NCI-H2196 treated with DMSO at 0.1 percent for 48 hours (cell line): ENCODE results near the gene CEBPE.

Experiments
- DNase-seq: peaks from one replicate; lab custom pipeline; 2025; ENCODE audit not compliant: unreplicated experiment; lab: John Stamatoyannopoulos, UW

CEBPE gene

DNA sequence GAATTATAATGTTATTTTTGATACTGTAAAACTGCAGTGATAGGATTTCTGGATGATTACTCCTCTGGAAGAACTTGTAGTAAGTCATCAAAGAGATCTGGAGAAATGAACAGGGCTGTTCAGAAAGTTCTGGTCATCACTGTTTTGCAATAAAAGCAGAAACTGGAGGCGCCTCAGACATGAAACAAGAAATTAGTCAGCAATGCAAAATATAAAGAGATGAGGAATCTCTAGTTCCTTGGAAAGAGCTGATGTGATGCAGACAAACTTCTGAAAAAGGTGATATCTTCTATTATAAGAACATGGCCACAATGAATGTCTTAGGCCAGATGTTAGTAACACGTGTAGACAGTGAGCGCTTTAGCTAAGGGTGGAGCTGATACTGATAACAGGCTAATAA is 33.6 kb downstream of the CEBPE start:
- no peak for DNase-seq

DNA sequence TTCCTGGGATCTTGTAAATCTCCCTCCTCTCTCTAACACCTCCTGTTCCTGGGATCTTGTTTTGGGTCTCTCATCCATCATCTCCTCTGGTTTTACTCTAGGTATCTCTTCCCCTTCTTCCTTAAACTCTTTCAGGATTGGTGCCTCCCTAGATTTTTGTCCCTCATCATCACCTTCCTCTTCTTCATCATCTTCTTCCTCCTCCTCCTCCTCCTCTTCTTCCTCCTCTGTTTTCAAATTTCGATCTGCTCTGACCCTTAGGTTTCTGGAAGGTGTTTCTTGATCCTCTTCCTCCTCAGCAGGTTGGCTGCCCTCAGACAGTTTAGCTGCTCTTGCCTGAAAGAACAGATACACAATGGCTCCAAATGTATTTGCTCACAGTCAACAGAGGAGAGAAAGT is 38.6 kb downstream of the CEBPE start:
- DNase-seq, result no peak

DNA sequence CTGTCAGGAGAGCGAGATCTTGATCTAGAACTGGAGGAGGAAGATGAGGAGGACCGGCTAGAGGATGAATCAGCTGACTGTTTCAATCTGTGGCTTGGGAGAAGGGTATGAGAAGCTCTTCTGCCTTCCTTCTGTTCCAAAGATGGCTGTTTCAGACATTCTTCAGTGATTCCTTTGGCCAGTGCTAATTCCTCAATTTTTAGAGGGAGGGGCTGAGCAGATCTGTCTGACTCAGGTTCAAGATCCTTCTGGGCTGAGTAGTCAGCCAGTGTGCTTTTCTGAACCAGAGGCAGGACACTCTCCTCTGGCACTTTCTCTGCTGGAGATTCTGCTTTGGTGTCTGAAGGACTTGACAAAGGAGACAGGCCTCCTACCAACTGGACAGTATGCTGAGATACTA is 39.3 kb downstream of the CEBPE start:
- no peak for DNase-seq

DNA sequence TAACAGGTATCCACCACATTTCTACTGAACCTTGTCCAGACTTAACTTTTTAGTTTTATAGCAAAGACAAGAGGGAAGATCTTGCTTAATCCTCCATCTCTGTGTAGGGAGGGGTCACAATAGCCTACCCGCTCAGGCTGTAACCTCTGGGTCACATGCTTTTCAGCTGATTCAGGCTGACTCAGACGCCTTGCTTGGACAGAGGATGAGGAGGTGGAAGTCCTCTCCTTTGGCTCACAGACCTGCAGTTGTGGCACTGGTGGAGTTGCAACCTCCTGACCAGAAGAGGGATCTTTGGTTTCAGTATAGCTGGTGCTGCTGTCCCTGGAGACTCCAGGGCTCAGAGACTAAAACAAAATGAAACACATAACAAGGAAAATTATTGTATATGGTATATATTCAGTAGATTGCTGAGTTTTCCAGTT is 40.4 kb downstream of the CEBPE start:
- DNase-seq, result no peak

DNA sequence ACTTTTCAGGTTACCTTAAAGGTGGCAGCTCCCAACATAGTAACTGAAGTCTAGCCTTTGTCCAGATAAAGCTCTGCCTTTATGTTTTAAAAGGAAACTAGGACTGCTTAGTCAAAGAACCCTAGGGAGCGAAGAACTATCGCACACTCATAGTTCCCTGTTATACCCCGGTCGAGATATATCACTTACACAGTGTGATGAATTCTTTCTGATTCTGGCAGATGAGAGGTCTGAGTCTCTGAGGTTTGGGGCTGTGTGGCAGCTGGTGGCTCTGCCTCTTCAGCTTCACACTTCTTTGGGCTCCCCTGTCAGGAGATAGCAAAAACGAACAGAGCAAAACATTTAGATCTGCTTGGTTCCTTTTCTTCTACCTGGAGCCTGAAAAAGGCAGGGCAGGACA is 41.1 kb downstream of the CEBPE start:
- DNase-seq, result no peak

DNA sequence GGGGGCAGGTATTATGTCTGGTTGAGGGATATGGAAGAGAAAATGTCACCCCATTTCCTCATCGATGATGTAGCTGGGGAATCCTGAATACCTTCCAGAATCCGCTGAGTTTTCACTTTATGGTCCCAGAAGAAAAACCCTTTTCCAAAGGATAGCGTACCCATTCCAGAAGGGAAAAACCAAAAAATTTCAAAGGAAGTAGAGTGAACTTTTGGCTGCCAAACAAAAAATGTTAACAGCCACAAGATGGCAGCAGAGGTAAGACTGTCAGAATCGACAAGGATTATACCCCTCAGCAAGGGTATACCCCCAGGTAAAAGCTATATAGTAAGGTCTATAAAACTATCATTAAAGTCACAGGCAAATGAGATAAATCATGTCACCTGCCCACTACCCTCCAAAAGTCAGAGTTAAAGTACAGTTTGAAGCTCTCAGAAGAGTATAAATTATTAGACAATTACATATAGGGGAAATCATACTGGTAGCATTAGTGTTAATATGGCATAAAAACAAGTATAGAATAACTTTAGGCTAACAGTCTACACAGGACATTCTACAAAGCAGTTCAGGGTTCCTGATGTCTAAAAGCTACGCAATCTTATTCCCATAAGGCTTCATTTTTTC is 42.2 kb downstream of the CEBPE start:
- no peak for DNase-seq

DNA sequence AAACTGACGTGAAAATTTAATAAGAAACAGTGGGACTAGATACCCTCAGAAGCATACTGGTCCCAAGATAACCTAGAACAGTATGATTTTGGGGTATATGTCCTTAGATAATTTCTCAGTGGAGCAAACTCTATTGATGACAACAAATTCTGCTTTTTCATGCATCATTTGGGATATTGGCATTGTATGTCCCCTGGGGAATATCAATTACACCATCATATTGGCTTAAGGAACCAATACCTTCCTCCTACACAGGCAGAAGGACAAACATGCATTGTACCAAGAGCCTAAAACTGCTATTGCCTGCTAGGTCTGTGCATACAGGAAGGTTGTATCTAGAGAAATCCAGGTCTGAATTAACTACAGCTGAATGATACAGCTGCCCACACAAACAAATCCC is 44.1 kb downstream of the CEBPE start:
- no peak for DNase-seq

DNA sequence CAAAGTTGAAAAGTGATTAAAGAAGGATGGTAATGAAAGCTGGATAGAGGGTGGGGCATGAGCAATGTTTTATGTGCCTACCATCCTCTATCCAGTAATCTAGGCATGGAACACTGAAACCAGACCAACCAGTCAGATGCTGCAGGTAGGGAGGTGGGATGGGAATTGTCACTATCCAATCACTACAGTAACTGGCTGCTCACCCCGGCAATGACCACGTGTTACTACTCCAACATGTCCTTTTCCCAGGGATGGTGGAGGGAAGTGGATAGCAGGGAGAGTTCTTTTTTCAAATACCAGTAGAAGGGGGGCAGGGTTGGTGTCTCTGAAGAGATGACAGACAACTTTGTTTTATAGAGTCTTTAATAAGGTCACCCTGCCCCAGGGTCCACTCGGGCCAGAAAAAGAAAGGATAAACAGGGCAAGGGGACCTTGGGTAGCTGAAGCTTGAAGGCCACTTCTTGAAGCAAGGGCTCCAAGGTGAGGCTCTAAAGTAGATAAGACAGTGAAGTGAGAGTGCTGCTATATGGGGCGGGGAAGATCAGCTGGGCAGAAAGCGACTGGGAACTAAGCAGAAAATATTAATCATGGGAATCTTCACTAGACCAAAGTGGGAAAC is 47.0 kb downstream of the CEBPE start:
- no peak for DNase-seq

DNA sequence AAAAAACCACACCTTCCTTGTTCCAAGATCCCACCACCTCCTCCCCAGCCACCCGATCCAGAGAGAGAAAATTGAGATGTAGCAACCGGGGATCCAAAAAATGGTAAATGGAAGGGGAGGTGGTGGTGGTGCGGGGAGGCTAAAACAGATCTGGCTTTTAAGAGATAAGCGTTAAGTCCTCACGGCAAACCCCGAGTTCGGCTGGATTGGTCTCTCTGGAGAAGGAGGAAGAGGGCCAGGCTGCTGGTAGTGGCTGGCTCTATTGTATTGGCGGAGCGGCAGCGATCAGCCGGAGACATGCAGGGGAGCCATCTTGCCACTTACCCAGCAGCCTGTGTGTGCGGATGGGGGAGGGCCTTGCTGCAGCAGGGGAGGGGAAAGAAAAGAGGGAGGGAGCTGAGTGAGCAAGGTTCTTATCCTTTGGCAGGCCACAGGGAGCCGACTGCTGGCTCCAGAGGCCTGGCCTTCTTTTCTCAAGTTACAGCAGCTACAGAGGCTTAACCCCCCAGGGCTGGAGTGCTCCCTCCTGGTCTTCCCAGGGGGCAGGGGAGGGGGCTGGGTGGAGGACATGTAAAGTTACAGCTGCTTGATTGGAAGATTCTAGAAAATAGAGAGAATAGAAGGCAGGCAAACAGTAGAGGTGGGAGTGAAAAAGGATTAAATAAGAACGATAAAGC is 47.7 kb downstream of the CEBPE start:
- DNase-seq, result no peak

DNA sequence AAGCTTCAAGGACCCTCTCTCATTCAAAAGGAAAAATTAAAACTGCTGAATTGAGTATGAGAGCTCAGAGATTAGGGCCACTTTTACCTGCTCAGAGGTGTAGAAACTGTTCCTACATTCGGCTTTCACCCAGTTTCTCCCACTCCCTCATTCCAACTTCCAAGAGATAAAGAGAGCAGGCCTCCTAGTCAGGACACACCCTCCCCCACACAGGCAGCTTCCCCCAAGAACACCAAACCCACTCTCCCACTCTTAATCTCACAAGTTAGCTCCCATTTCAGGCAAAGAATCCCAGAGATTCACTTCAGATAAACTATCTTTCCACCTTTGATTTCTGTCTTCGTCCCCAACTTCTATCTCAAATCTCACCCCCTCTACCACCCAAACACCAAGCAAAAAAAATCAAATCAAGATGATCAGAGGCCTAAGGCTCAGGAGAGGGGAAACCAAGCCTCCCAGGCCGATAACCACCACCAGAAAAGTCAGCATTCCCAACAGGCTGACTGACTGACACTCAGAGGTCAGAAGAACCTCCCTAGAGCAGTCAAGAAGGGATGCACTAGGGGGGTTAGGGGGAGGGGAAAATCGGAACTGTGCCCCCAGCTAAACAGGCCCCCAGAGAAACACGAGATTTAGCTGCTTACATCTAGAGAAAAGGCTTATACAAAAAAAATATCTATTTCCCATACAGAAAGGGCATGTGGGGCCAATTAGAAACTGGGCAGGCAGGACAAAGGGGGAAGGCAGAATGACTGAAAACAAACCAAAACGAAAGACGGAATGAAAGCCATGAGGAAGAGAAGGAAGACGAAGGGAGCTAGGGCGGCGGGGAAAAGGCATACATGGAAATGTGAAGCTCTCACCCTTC is 48.6 kb downstream of the CEBPE start:
- DNase-seq, result no peak

DNA sequence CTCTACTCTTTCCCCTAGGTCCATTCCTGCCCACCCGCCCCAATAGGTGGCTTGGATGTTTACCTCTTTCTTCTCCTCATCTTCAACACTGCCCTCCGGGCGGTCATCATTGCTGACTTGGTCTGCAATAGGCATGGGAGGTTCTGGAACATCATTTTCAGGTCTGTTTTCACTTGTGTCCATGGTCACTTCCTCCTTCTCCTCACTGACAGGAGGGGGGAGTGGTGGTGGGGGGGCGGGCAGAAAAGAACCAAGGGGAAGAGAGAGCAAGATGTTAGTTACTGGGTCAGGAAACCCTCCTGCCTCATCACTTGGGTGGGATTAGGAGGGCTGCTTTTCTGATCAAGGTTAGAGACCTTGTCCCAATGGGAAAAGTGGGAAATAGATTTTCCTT is 49.6 kb downstream of the CEBPE start:
- no peak for DNase-seq

DNA sequence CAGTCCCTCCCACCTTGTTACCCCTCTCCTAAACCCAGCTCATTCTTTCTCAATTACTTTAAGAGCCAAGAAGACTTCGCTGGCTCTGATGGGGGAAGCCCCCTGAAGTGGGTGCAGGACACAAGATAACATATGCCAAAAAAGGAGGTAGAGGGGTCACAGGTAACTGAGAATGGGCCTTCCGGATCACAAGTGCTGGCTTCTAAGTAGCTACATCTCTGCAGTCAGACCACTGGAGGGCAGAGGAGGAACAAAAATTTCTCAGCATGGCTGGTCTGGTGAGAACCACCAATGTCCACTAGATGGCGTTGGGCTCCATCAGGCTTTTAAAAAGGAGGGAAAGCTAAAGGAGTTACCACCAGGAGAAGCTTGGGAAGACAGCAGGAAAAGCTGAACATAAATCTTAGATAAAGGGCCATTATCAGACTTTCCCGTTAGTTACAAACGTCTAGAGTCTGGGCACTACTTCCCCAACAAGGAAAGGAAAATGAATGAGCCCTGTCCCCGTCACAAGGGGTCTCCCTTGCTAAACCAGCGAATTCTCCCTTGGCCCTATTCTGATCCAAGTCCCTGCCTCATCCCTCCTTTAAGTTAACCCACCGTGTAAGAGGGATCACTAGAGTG is 50.2 kb downstream of the CEBPE start:
- DNase-seq, result no peak

DNA sequence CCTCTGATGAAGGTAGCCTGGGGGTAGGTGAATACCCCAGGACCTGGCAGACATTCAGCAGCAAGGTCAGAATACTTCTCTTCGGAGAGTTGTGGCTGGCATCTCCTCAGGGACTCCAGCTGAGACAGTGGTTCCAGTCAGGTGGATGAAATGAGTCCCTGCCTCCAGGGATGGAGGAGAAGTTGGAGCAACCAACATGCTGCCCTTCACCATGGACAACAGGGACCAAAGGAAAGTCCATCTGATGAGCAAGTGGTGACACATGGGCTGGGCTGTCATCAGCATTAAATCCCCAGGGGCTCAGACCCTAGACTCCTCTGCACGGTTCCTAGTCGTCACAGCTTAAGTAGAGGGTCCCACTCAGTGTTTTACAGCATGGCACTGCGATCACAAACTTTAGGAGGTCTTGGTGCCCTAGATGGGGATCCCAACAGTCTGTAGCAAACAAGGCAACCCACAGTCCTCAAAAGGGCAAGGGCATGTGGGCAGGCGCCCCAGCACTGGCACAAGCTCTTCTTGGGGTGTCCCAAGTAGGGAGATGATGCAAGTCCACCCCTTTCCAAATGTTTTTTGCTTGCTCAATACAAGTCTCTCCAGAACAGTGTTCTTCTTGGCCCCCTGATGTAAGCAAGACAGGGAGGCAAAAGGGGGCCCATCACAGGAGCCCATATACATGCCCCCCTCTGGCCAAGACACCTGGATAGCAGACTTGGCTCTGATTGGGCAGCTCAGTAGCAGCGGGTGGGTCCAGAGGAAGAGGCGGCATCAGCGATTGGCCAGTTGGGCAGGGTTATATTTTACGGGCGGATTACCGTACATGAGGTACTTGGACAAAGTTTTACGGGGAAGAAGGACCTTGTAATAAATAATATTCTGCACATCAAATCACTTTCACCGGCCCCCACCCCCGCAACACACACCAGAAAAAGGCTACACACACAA is 50.9 kb downstream of the CEBPE start:
- no peak for DNase-seq
